Nephron progenitor cell (in vitro differentiated cells): ENCODE measurements around the gene CYP26A1.
A peak's percentile ranks its signal among the peaks of the same experiment; 100 is the strongest.

Source experiments
- DNase-seq: peaks from one replicate; pipeline ENCODE4 v3.0.0; 2021
- H3K27ac Mint-ChIP-seq: 2 replicates; pipeline ENCODE4 v1.8.0; 2021; ENCODE audit warnings: mild to moderate bottlenecking, moderate library complexity, mixed read lengths
- H3K27me3 Mint-ChIP-seq: 2 replicates; pipeline ENCODE4 v1.8.0; 2021; ENCODE audit warnings: mild to moderate bottlenecking, low read depth, mixed read lengths; ENCODE audit not compliant: poor library complexity
- H3K36me3 Mint-ChIP-seq: 2 replicates; pipeline ENCODE4 v1.8.0; 2021; ENCODE audit warnings: low read depth, mixed read lengths
- H3K4me1 Mint-ChIP-seq: 2 replicates; pipeline ENCODE4 v1.8.0; 2021; ENCODE audit warnings: mixed read lengths
- H3K4me3 Mint-ChIP-seq: 2 replicates; pipeline ENCODE4 v1.8.0; 2021; ENCODE audit warnings: mild to moderate bottlenecking, moderate library complexity, mixed read lengths
- H3K9me3 Mint-ChIP-seq: 2 replicates; pipeline ENCODE4 v1.8.0; 2021; ENCODE audit warnings: mild to moderate bottlenecking, moderate library complexity, mixed read lengths
- CTCF ChIP-seq: fragments of 200-600 bp; sonication (generic); IDR thresholded peaks from 2 replicates; pipeline ENCODE4 v1.5.0; 2021; ENCODE audit warnings: antibody characterized with exemption

CYP26A1 gene

GRCh38 chr10:93113042-93113441 is 39.3 kb downstream of the CYP26A1 start:
- no peak for TF ChIP-seq CTCF
- peaks cover 19% of the 10 kb centered on the region for H3K9me3 Mint-ChIP-seq
- no peak for DNase-seq
- H3K4me1 Mint-ChIP-seq, result peaks cover 18% of the 10 kb centered on the region
- H3K27me3 Mint-ChIP-seq, result peaks cover 13% of the 10 kb centered on the region
- H3K4me3 Mint-ChIP-seq, result no peak overlapping the region
- H3K27ac Mint-ChIP-seq, result no peak overlapping the region
- H3K36me3 Mint-ChIP-seq, result peaks cover 10% of the 10 kb centered on the region

- peaks cover 30% of the 10 kb centered on the region for H3K4me1 Mint-ChIP-seq
- peaks cover 3% of the 10 kb centered on the region for H3K36me3 Mint-ChIP-seq
- H3K9me3 Mint-ChIP-seq, result peaks cover 4% of the 10 kb centered on the region
- peaks cover 16% of the 10 kb centered on the region for H3K27me3 Mint-ChIP-seq
- no peak for TF ChIP-seq CTCF
- no peak overlapping the region for H3K4me3 Mint-ChIP-seq
- peak; percentile 63 for DNase-seq
- no peak overlapping the region for H3K27ac Mint-ChIP-seq
Observed at GRCh38 chr10:93115661-93116383, 42.1 kb downstream of the CYP26A1 start.

GRCh38 chr10:93121311-93121710 is 47.6 kb downstream of the CYP26A1 start:
- no peak for TF ChIP-seq CTCF
- H3K27ac Mint-ChIP-seq, result no peak overlapping the region
- peaks cover 35% of the 10 kb centered on the region for H3K4me1 Mint-ChIP-seq

GRCh38 chr10:93123766-93124165 is 50.1 kb downstream of the CYP26A1 start:
- H3K4me1 Mint-ChIP-seq, result peaks cover 23% of the 10 kb centered on the region
- no peak for DNase-seq
- peaks cover 24% of the 10 kb centered on the region for H3K36me3 Mint-ChIP-seq
- H3K4me3 Mint-ChIP-seq, result no peak overlapping the region
- no peak for TF ChIP-seq CTCF
- no peak overlapping the region for H3K27ac Mint-ChIP-seq
- H3K27me3 Mint-ChIP-seq, result peaks cover 10% of the 10 kb centered on the region
- H3K9me3 Mint-ChIP-seq, result peaks cover 36% of the 10 kb centered on the region

More at GRCh38 chr10:93121311-93121710, 47.6 kb downstream of the CYP26A1 start:
- Mint-ChIP-seq H3K4me3 (no peak overlapping the region), H3K36me3 (peaks cover 14% of the 10 kb centered on the region), H3K9me3 (peaks cover 13% of the 10 kb centered on the region), H3K27me3 (peaks cover 10% of the 10 kb centered on the region)
- no peak for DNase-seq

- no peak for TF ChIP-seq CTCF
- Mint-ChIP-seq H3K36me3 (peaks cover 28% of the 10 kb centered on the region), H3K4me3 (no peak overlapping the region), H3K27ac (no peak overlapping the region), H3K9me3 (peaks cover 42% of the 10 kb centered on the region), H3K4me1 (peaks cover 16% of the 10 kb centered on the region), H3K27me3 (peaks cover 10% of the 10 kb centered on the region)
- no peak for DNase-seq
Observed at GRCh38 chr10:93124580-93125318, 51.1 kb downstream of the CYP26A1 start.
